ENCODE results near the gene FLT1.

DNA sequence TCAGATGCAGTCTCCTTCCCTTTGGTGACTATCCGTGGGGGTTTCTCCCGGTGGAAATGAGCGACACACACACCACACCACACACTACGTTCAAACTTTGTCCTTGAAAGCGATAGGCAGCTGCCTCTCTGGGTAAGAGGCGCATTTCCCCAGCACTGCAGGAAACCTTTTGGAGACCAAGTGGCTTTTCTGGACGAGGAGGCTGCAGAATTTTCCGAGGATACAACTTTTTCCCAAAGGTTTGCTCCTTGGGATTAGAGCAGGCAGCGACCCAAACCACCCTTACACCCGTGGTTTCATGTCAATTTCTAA lies 38.2 kb upstream of the FLT1 start:
- TF ChIP-seq YY1 (IDR thresholded peaks at IDR 0.05; ENCODE audit: insufficient read depth, insufficient read length) (no peak), ZNF274 (IDR thresholded peaks at IDR 0.05; ENCODE audit: low read depth, low read length) (no peak), SUZ12 (IDR thresholded peaks at IDR 0.05; ENCODE audit: extremely low read depth, insufficient read depth, insufficient read length) (no peak)

Data from NT2/D1 (cell line).